ENCODE data around the gene CRTAP.

DNA sequence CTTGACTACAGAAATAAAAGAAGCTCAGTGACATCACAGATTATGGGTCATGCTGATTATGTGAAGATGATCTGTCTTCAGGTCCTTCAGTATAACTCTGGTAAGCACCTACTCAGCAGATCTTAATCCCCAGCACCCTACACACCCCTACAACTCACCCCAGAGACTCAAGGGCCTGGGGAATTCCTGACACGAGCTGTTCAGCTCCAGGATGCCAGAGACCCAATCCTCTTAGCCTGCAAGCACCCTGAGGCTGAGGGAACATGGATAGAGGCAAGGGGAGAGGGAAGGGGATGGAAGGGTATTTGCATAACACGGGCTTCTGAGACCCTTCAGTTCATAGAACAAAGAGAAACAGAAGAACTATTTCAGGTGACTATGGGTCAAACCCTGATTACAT lies 29.9 kb upstream of the CRTAP start:
- TF ChIP-seq POLR2A (IDR thresholded peaks at IDR 0.05; ENCODE audit: low read length), result no peak
- TF ChIP-seq GATA1 (IDR thresholded peaks at IDR 0.05; ENCODE audit: low read depth, low read length), result no peak

Data from erythroblast (primary cell).